ENCODE results near the gene RBFA. TPM values are rescaled to one million over a fixed set of nuclear protein-coding genes. Genes with fewer than 3 reads are reported as not detected.

RBFA gene
- total and polyA plus RNA-seq, 2 donors: 22.7 to 33.3 TPM

DNA sequence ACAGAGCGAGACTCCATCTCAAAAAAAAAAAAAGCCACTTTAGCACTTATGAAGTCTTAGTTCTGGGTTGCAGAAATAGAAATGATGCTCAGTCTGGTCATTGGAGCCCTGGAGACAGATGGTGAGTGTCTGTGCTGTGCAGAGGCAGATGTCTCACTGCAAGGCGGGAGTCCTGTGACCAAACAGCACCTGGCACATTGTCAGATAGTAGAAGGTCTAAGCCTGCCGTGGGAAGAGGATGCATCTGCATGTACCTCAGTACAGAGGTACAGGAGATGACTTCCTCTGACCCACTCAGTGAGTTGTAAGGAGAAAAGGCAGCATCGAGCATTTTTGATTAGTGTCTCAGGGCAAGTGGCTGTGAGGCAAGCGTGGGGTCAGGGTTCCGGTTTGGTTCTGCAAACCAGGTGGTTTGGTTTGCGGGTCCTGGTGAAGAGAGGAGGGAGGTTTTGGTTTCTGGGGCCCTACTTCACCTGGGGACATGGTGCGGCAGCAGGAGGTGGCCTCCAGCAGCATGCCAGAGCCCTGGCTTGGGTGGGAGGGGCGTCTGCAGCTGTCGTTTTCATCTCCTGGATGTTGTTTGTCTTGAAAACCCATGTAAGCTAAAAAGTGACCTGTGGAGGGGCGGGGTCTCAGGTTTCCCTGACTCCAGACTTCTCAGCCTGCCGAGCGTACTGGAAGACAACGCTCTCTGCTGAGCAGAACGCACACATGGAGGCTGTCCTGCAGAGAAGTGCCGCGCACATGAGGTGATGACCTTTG lies 3.8 kb downstream of the RBFA start:
- 90% methylated on average over 17 of the region's 17 CpGs for WGBS
- Histone ChIP-seq H3K36me3 (ENCODE audit: insufficient read depth) (no peaks in the 10 kb centered on the region), H3K27ac (ENCODE audit: low read depth) (no peak overlapping the region), H3K4me1 (ENCODE audit: insufficient read depth) (no peaks in the 10 kb centered on the region), H3K4me3 (ENCODE audit: low read depth, low read length) (no peak overlapping the region)
- no peak for DNase-seq (ENCODE audit: extremely low spot score)

DNA sequence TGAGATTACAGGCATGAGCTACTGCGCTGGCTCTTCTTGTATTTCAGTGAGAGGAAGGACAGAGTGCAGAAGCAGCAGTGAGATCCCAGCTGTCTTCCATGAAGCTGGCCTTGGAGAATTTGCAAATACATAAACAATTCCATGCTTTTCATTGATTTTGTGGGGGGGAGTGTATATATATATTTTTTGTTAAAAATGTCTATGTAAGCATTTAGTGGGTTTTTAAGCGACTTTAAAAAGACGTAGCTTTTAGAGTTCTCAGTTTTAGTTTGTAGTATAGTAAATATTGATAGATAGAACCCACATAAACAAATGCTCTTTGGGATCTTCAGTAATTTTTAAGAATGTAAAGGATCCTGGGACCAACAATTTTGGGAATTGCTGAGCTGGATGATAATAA lies 6.3 kb downstream of the RBFA start:
- peaks cover 4% of the 10 kb centered on the region for H3K36me3 ChIP-seq (ENCODE audit: insufficient read depth)
- no peak overlapping the region for H3K4me3 ChIP-seq (ENCODE audit: low read depth, low read length)
- no peaks in the 10 kb centered on the region for H3K4me1 ChIP-seq (ENCODE audit: insufficient read depth)
- over 99% methylated on average over 3 of the region's 3 CpGs for WGBS
- H3K27ac ChIP-seq (ENCODE audit: low read depth): no peak overlapping the region
- no peak for DNase-seq (ENCODE audit: extremely low spot score)

DNA sequence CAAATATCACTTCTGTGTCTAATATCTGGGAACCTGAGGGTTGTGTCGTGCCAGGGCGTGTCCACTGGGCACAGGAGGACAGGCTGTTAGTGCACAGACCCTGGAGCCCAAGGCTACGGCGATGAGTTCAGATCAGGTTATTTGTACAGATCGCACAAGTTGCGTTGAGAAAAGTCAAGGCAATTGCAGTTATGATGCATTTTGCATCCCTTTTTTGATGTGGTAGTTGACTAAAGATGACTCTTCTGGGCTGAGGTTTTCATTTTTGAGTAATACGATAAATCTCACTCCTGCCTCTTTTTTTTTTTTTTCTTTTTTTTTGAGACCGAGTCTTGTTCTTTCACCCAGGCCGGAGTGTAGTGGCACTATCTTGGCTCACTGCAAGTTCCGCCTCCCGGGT lies 7.2 kb downstream of the RBFA start:
- no peak overlapping the region for H3K27ac ChIP-seq (ENCODE audit: low read depth)
- H3K36me3 ChIP-seq (ENCODE audit: insufficient read depth): peaks cover 6% of the 10 kb centered on the region
- WGBS: 92% methylated on average over 11 of the region's 11 CpGs
- H3K4me3 ChIP-seq (ENCODE audit: low read depth, low read length): no peak overlapping the region
- DNase-seq (ENCODE audit: extremely low spot score): no peak
- H3K4me1 ChIP-seq (ENCODE audit: insufficient read depth): no peaks in the 10 kb centered on the region

DNA sequence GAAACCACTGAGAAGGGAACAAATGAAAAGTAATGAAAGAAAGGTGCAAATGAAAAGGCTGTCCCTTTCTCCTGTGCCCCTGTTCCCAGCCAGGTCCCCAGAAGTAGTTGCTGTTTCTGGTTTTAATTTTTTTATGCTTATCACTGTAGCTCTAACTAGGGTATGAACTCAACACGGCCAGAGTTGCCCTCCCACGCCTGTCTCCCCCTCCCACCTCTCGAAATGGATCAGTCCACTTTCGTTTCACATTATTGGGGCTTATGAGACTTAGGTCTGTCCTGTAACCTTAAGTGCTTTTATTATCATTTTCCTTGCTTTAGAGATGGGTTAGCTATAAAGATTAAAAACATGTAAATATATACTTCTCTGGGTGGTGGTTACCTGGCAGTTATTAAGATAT lies 8.6 kb downstream of the RBFA start:
- H3K36me3 ChIP-seq (ENCODE audit: insufficient read depth): peaks cover 6% of the 10 kb centered on the region
- H3K27ac ChIP-seq (ENCODE audit: low read depth): no peak overlapping the region
- H3K4me1 ChIP-seq (ENCODE audit: insufficient read depth): no peaks in the 10 kb centered on the region
- 78% methylated on average over 4 of the region's 4 CpGs for WGBS
- no peak for DNase-seq (ENCODE audit: extremely low spot score)
- no peak overlapping the region for H3K4me3 ChIP-seq (ENCODE audit: low read depth, low read length)

DNA sequence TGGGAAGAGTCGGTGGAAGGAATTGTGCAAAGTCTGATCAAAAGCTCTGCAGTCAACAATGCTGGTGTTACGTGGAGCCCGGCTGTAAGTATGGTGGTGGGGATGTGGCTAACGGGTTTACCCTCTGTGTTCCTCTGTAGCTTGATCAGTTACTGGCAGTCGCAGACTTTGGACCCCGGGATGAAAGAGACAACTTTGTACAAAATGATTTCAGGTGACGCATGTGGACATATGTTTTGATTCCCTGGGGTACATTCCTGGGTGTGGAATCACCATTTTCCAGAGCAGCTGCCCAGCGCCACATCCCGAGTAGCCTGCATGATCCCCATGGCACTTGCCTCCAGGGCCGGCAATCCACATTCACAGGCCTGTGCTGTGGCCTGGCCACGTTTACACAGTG lies 9.8 kb downstream of the RBFA start:
- no peaks in the 10 kb centered on the region for H3K4me1 ChIP-seq (ENCODE audit: insufficient read depth)
- 91% methylated on average over 11 of the region's 11 CpGs for WGBS
- peaks cover 6% of the 10 kb centered on the region for H3K36me3 ChIP-seq (ENCODE audit: insufficient read depth)
- no peak overlapping the region for H3K27ac ChIP-seq (ENCODE audit: low read depth)
- H3K4me3 ChIP-seq (ENCODE audit: low read depth, low read length): no peak overlapping the region
- no peak for DNase-seq (ENCODE audit: extremely low spot score)

DNA sequence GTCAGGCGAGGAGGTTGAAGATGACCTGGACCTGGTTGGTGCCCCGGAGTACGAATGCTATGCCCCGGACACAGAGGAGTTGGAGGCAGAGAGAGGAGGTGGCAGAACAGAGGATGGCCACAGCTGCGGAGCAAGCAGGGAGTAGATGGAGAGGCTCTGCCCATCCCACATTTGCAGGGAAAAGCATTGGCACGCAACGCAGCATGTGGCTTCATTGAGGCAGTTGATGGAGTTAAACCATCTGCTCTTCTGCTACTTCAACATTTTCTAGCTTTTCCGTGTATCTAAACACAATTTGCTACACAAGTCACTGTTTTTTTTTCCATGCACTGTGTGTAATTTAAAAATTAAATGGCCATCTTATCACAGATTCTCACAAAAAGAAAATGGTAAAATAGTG lies 11.8 kb downstream of the RBFA start:
- no peak overlapping the region for H3K4me3 ChIP-seq (ENCODE audit: low read depth, low read length)
- peaks cover 6% of the 10 kb centered on the region for H3K36me3 ChIP-seq (ENCODE audit: insufficient read depth)
- H3K4me1 ChIP-seq (ENCODE audit: insufficient read depth): no peaks in the 10 kb centered on the region
- DNase-seq (ENCODE audit: extremely low spot score): no peak
- no peak overlapping the region for H3K27ac ChIP-seq (ENCODE audit: low read depth)
- WGBS: 92% methylated on average over 8 of the region's 8 CpGs

DNA sequence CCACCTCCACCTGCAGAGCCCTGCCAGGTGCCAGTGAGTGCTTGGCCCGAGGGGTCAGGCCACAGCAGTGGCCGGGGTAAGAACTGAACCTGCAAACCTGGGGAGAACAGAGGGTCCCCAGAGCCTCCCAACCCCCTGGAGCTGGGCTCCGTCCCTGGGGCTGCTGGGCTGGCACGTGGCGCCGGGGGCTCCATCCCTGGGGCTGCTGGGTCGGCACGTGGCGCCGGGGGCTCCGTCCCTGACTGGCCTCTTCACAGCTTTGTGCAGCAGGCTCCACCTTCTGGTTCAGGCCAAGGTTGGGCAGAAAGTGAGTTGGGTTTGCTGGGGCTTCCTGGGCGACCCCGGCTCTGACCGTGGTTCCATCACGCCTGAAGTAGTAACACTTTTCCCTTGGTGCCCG lies 12.2 kb downstream of the RBFA start:
- H3K36me3 ChIP-seq (ENCODE audit: insufficient read depth): peaks cover 6% of the 10 kb centered on the region
- no peak for DNase-seq (ENCODE audit: extremely low spot score)
- H3K4me1 ChIP-seq (ENCODE audit: insufficient read depth): no peaks in the 10 kb centered on the region
- WGBS: 96% methylated on average over 16 of the region's 16 CpGs
- no peak overlapping the region for H3K4me3 ChIP-seq (ENCODE audit: low read depth, low read length)
- no peak overlapping the region for H3K27ac ChIP-seq (ENCODE audit: low read depth)

DNA sequence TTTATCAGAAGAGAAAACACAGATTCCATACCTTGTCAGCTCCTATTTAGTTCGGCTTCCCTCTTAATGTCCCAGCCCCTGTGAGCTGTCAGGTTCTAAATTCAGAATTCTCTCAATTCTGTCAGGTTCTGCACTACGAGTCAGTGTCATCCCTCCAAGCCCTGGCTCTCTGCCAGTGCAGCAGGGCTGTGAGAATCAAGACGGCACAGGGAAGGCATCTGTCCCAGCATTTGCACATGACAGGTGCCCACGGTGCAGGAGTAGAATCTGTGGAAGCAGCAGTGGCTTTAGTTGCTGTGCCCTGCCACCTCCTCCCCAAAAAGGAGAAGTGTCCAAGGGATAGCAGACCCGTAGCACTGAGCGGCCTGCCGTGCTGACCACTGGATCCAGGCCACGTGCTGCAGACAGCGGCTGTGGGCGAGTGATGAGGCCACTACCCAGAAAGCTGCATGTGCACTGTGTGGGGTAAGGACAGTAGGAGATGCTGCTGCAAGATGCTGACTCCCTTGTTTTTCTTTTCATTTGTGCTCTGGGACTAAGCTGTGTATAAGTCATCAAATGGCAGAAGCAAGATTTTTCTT lies 12.8 kb downstream of the RBFA start:
- peaks cover 6% of the 10 kb centered on the region for H3K36me3 ChIP-seq (ENCODE audit: insufficient read depth)
- no peak for DNase-seq (ENCODE audit: extremely low spot score)
- WGBS: 80% methylated on average over 10 of the region's 10 CpGs
- H3K27ac ChIP-seq (ENCODE audit: low read depth): no peak overlapping the region
- H3K4me1 ChIP-seq (ENCODE audit: insufficient read depth): no peaks in the 10 kb centered on the region
- no peak overlapping the region for H3K4me3 ChIP-seq (ENCODE audit: low read depth, low read length)

DNA sequence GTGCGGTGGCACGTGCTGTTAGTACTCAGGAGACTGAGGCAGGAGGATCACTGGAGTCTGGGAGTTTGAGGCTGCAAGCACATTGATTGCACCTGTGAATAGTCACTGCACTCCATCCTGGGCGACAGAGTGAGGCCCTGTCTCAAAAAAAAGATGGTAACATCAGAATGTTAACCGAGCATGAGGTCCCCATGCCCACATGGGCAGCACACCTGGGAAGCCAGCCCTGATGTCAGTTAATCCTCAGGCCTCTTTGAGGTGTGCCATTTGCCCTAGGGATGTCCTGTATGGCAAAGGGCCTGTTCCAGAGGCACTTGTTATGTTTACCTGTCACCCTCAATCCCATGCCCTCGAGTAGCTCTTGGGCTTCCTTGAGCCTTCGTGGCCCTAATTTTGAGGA lies 16.6 kb downstream of the RBFA start:
- Histone ChIP-seq H3K27ac (ENCODE audit: low read depth) (no peak overlapping the region), H3K4me3 (ENCODE audit: low read depth, low read length) (no peak overlapping the region), H3K36me3 (ENCODE audit: insufficient read depth) (peaks cover 1% of the 10 kb centered on the region), H3K4me1 (ENCODE audit: insufficient read depth) (no peaks in the 10 kb centered on the region)
- DNase-seq (ENCODE audit: extremely low spot score): no peak
- WGBS: 98% methylated on average over 6 of the region's 6 CpGs

DNA sequence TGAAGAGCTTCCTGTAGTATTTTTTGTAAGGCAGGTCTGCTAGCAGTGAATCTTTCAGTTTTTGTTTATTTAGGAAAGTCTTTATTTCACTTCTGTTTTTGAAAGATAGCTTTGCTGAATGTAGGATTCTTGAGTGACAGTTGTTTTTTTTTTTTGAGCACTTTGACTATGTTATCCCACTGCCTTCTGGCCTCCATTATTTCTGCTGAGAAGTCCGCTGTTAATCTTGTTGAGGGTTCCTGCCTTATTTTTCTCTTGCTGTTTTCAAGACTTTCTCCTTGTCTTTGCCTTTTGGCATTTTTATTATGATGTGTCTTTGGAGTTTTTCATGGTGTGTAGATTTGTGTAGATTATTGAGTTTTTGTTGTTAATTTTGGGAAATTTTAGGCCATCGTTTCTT lies 21.9 kb downstream of the RBFA start:
- WGBS: 97% methylated on average over 2 of the region's 2 CpGs
- H3K4me3 ChIP-seq (ENCODE audit: low read depth, low read length): no peak overlapping the region
- no peaks in the 10 kb centered on the region for H3K36me3 ChIP-seq (ENCODE audit: insufficient read depth)
- DNase-seq (ENCODE audit: extremely low spot score): no peak
- no peak overlapping the region for H3K27ac ChIP-seq (ENCODE audit: low read depth)
- H3K4me1 ChIP-seq (ENCODE audit: insufficient read depth): no peaks in the 10 kb centered on the region

DNA sequence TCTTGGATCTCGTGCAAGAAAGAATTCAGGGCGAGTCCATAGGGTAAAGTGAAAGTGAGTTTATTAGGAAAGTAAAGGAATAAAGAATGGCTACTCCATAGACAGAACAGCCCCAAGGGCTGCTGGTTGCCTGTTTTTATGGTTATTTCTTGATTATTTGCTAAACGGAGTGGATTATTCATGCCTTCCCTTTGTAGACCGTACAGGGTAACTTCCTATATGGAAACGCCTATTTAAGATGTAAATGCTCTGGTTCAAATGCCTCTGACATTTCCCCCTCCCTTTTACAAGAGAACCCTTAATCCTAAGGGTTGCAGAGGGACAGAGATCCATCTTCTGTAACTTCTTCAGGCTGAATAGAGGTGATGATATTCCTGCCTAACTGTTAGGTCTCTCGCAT lies 25.7 kb downstream of the RBFA start:
- Histone ChIP-seq H3K27ac (ENCODE audit: low read depth) (no peak overlapping the region), H3K36me3 (ENCODE audit: insufficient read depth) (no peaks in the 10 kb centered on the region), H3K4me3 (ENCODE audit: low read depth, low read length) (no peak overlapping the region), H3K4me1 (ENCODE audit: insufficient read depth) (no peaks in the 10 kb centered on the region)
- DNase-seq (ENCODE audit: extremely low spot score): no peak
- WGBS: 85% methylated on average over 6 of the region's 6 CpGs

DNA sequence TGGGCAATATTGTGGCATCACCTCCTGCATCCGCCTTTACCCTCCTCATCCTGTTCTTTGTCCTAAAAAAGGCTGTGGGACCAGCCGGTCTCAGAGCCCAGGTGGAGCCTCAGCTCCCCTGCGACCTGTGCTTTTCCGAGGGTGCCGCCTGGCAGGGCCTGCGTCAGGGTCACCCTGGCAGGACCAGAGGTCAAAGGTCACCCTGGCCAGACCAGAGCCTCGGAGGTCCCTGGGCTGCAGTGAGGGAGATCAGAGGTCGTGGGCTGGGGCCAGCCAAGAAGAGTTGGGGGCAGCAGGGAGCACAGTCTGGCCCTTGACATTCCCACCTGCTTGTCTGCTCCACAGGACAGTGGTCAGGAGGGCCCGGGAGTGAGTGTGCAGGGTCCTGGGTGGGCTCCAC lies 31.5 kb downstream of the RBFA start:
- DNase-seq (ENCODE audit: extremely low spot score): no peak
- no peaks in the 10 kb centered on the region for H3K36me3 ChIP-seq (ENCODE audit: insufficient read depth)
- 79% methylated on average over 9 of the region's 9 CpGs for WGBS
- no peaks in the 10 kb centered on the region for H3K4me1 ChIP-seq (ENCODE audit: insufficient read depth)
- no peak overlapping the region for H3K4me3 ChIP-seq (ENCODE audit: low read depth, low read length)
- no peak overlapping the region for H3K27ac ChIP-seq (ENCODE audit: low read depth)

DNA sequence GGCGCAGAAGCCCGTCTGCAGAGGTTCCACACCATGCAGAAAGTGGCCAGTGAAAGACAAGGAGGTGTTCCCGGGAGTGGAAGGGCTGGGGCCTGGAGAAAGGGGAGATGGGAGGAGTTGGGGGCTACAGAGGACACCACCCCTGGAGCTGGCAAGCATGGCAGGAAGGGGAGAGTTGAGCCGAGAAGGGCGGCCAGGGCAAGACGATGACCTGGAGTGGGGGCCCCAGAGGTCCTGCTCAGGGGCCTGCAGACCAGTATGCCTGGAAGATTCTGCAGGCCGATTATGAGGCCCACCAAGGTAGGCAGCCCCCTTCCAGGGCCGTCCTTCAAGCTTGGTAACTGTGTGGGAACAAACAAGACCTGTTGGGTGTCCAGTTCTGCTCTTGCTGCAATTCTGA lies 33.1 kb downstream of the RBFA start:
- Histone ChIP-seq H3K4me1 (ENCODE audit: insufficient read depth) (no peaks in the 10 kb centered on the region), H3K4me3 (ENCODE audit: low read depth, low read length) (no peak overlapping the region), H3K36me3 (ENCODE audit: insufficient read depth) (no peaks in the 10 kb centered on the region), H3K27ac (ENCODE audit: low read depth) (no peak overlapping the region)
- DNase-seq (ENCODE audit: extremely low spot score): no peak
- 88% methylated on average over 8 of the region's 8 CpGs for WGBS

DNA sequence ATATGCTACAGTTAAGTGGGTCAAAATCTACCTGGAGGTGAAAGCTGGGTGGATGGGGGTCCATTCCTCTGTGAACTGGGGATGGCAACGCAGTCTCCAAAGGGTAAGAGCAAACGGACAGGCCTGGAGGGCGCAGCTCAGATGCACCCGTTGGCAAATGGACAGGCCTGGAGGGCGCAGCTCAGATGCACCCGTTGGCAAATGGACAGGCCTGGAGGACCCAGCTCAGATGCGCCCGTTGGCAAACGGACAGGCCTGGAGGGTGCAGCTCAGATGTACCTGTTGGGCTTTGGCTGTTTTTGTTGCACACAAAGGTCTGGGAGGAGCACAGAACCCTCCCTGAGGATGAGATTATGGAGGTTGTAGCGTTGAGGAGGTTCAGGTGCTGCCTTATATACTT lies 33.7 kb downstream of the RBFA start:
- H3K4me1 ChIP-seq (ENCODE audit: insufficient read depth): no peaks in the 10 kb centered on the region
- 95% methylated on average over 10 of the region's 10 CpGs for WGBS
- no peak overlapping the region for H3K27ac ChIP-seq (ENCODE audit: low read depth)
- DNase-seq (ENCODE audit: extremely low spot score): no peak
- no peak overlapping the region for H3K4me3 ChIP-seq (ENCODE audit: low read depth, low read length)
- H3K36me3 ChIP-seq (ENCODE audit: insufficient read depth): no peaks in the 10 kb centered on the region
